Measurements from ENCODE around the gene TMEM95. TPM values are rescaled to one million over a fixed set of nuclear protein-coding genes. Genes with fewer than 3 reads are reported as not detected.

The TMEM95 gene
- total and polyA plus RNA-seq, 2 donors (not counting 1 experiment from before 2014, with no cell fraction given): not detected

DNA sequence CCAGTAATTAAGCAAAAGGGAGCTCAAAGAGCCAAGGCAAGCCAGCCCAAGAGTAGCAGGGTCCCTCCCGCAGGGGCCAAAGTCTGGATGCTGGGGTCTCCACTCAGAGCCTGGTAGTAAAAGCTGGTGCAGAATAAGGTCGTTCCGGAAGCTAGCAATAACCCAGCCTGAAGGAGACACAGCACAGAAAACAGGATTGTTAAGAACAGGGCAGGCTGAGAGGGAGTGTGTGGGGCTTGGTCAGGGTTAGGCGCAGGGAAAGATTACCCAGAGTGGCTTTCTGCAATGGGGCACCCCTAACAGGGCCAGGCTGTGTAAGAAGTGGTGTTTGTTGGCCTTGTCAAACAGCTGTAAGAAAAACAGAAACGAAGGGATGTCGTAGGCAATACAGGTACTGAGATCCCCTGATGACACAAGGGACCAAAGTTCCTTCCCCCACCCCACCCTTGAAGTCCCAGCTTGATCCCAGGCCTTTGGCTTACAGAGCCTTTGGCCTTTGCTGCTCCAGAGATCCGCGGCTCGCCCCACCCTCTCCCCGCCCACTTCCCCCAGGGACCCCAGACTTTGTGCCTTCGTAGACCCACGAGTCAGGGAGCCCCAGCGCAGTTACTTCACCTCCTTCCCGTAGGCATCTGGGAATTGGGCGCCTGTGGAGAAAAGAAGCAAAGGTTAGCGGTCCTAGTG lies 48.2 kb downstream of the TMEM95 start:
- Histone ChIP-seq H3K9ac (ENCODE audit: insufficient read depth, low read length) (peak overlapping the region; percentile 73), H3K27ac (ENCODE audit: insufficient read depth, low read length) (peak overlapping the region; percentile 67), H3K36me3 (ENCODE audit: control insufficient read depth, insufficient read depth, low read length) (no peaks in the 10 kb centered on the region), H3K79me2 (ENCODE audit: control insufficient read depth, insufficient read depth, low read length) (no peaks in the 10 kb centered on the region), H2AFZ (ENCODE audit: low read length) (peak overlapping the region; percentile 91), H3K9me3 (ENCODE audit: control insufficient read depth, insufficient read depth, low read depth, low read length) (no peaks in the 10 kb centered on the region), H4K20me1 (ENCODE audit: control insufficient read depth, extremely low read depth, insufficient read depth, low read length) (no peaks in the 10 kb centered on the region), H3K27me3 (ENCODE audit: control insufficient read depth, insufficient read depth, low read length) (no peaks in the 10 kb centered on the region), H3K4me3 (replicated peaks in 1 of 4; ENCODE audit: control extremely low read depth in 1 of 4, insufficient read depth in 1 of 4, low read depth in 3 of 4, low read length in 4 of 4) (peak overlapping the region; percentile 74 to 85 (median 80)), H3K4me1 (ENCODE audit: control insufficient read depth, extremely low read depth, insufficient read depth, low read length) (peaks cover 7% of the 10 kb centered on the region), H3K4me2 (ENCODE audit: extremely low read depth, insufficient read depth, low read length) (peak overlapping the region; percentile 99)
- no peak for DNase-seq (ENCODE audit: low read depth in 2 of 2)
- no peak for TF ChIP-seq EZH2 (IDR thresholded peaks at IDR 0.05; ENCODE audit: low read length, missing control alignments)
- TF ChIP-seq, protein P1, sequence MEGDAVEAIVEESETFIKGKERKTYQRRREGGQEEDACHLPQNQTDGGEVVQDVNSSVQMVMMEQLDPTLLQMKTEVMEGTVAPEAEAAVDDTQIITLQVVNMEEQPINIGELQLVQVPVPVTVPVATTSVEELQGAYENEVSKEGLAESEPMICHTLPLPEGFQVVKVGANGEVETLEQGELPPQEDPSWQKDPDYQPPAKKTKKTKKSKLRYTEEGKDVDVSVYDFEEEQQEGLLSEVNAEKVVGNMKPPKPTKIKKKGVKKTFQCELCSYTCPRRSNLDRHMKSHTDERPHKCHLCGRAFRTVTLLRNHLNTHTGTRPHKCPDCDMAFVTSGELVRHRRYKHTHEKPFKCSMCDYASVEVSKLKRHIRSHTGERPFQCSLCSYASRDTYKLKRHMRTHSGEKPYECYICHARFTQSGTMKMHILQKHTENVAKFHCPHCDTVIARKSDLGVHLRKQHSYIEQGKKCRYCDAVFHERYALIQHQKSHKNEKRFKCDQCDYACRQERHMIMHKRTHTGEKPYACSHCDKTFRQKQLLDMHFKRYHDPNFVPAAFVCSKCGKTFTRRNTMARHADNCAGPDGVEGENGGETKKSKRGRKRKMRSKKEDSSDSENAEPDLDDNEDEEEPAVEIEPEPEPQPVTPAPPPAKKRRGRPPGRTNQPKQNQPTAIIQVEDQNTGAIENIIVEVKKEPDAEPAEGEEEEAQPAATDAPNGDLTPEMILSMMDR (conservative IDR thresholded peaks at IDR 0.05 in 1 of 2, IDR thresholded peaks at IDR 0.05 in 1 of 2; ENCODE audit: low read depth in 1 of 2, low read length in 2 of 2): no peak

- H3K36me3 ChIP-seq (ENCODE audit: control insufficient read depth, insufficient read depth, low read length): no peaks in the 10 kb centered on the region
- TF ChIP-seq, protein P1 (conservative IDR thresholded peaks at IDR 0.05 in 1 of 2, IDR thresholded peaks at IDR 0.05 in 1 of 2; ENCODE audit: low read depth in 1 of 2, low read length in 2 of 2): no peak
- TF ChIP-seq EZH2 (IDR thresholded peaks at IDR 0.05; ENCODE audit: low read length, missing control alignments): no peak
- peak overlapping the region; percentile 91 for H2AFZ ChIP-seq (ENCODE audit: low read length)
- no peak for DNase-seq (ENCODE audit: low read depth in 2 of 2)
- peaks cover 7% of the 10 kb centered on the region for H3K4me1 ChIP-seq (ENCODE audit: control insufficient read depth, extremely low read depth, insufficient read depth, low read length)
- H3K9ac ChIP-seq (ENCODE audit: insufficient read depth, low read length): peak overlapping the region; percentile 73
- peak overlapping the region; percentile 99 for H3K4me2 ChIP-seq (ENCODE audit: extremely low read depth, insufficient read depth, low read length)
- no peaks in the 10 kb centered on the region for H3K79me2 ChIP-seq (ENCODE audit: control insufficient read depth, insufficient read depth, low read length)
- peak overlapping the region; percentile 74 to 85 (median 80) for H3K4me3 ChIP-seq (replicated peaks in 1 of 4; ENCODE audit: control extremely low read depth in 1 of 4, insufficient read depth in 1 of 4, low read depth in 3 of 4, low read length in 4 of 4)
- no peaks in the 10 kb centered on the region for H3K27me3 ChIP-seq (ENCODE audit: control insufficient read depth, insufficient read depth, low read length)
- H3K27ac ChIP-seq (ENCODE audit: insufficient read depth, low read length): peak overlapping the region; percentile 67
- no peaks in the 10 kb centered on the region for H3K9me3 ChIP-seq (ENCODE audit: control insufficient read depth, insufficient read depth, low read depth, low read length)
- H4K20me1 ChIP-seq (ENCODE audit: control insufficient read depth, extremely low read depth, insufficient read depth, low read length): no peaks in the 10 kb centered on the region
Measured at GRCh38 chr17:7403727-7403976, 48.7 kb downstream of the TMEM95 start.

DNA sequence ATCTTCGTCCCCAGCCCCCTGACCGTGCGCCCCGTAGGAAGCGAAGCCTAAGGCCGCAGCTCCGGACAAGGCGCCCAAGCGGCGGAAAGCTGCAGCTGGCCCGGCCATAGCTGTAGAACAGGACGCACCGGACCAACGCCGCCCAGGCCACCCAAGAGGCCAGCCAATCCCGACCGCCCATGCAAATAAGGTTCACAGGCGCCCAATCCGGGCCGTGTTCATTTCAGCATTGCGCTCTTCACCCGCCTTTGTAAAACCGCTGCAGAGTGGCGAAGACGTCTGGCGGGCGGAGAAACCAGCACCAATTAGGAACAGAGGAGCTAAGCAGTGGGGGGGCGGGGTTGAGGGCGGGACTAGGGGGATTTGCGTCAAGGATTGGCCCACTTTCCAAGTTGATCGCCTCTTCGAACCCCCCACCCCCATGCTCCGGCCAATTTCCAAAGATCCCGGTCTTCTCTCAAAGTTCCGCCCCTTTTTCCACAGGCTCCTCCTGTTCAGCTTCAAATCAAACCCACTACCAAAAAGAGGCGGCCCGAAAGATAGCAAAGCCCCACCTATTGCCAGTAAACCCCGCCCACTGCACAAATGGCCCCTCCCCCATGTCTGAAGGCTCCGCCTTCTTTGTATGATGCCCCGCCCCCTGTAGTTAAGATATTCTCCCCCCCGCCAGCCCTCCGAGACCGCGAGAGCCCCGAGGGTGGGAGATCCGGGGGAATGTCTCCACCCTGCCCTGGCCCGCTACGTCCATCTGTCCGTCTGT lies 49.2 kb downstream of the TMEM95 start, which contains the start of gene TMEM256:
TSS of gene TMEM256 (minus strand) at position 121 of the 760 bp plus-strand sequence. CDS start at position 108, 13 bp downstream.
- Histone ChIP-seq H2AFZ (ENCODE audit: low read length) (peak within 1 kb of the TSS; percentile 91), H3K4me1 (ENCODE audit: control insufficient read depth, extremely low read depth, insufficient read depth, low read length) (peaks cover 7% of the 10 kb centered on the region), H3K79me2 (ENCODE audit: control insufficient read depth, insufficient read depth, low read length) (no peaks in the 10 kb centered on the region), H3K9me3 (ENCODE audit: control insufficient read depth, insufficient read depth, low read depth, low read length) (no peaks in the 10 kb centered on the region), H3K27ac (ENCODE audit: insufficient read depth, low read length) (peak within 1 kb of the TSS; percentile 67), H3K36me3 (ENCODE audit: control insufficient read depth, insufficient read depth, low read length) (peaks cover 3% of the 10 kb centered on the region), H4K20me1 (ENCODE audit: control insufficient read depth, extremely low read depth, insufficient read depth, low read length) (no peaks in the 10 kb centered on the region), H3K4me3 (replicated peaks in 1 of 4; ENCODE audit: control extremely low read depth in 1 of 4, insufficient read depth in 1 of 4, low read depth in 3 of 4, low read length in 4 of 4) (peak within 1 kb of the TSS; percentile 76 to 85 (median 82)), H3K4me2 (ENCODE audit: extremely low read depth, insufficient read depth, low read length) (peak within 1 kb of the TSS; percentile 99), H3K27me3 (ENCODE audit: control insufficient read depth, insufficient read depth, low read length) (no peaks in the 10 kb centered on the region), H3K9ac (ENCODE audit: insufficient read depth, low read length) (peak within 1 kb of the TSS; percentile 73)
- peak; percentile 99 for DNase-seq (ENCODE audit: low read depth in 2 of 2)
- TF ChIP-seq EZH2 (IDR thresholded peaks at IDR 0.05; ENCODE audit: low read length, missing control alignments): no peak
- TF ChIP-seq, protein P1 (conservative IDR thresholded peaks at IDR 0.05 in 1 of 2, IDR thresholded peaks at IDR 0.05 in 1 of 2; ENCODE audit: low read depth in 1 of 2, low read length in 2 of 2): no peak
